GM21381 (cell line): Measurements from ENCODE around the gene TSPAN18.

Source experiments
- ATAC-seq: cut with Tn5 transposase; IDR thresholded peaks from one replicate; pipeline ENCODE4 v1.9.1; 2021; ENCODE audit warnings: mild to moderate bottlenecking, moderate library complexity; ENCODE audit not compliant: unreplicated experiment

TSPAN18 gene

GRCh38 chr11:44912270-44912987 lies 185.7 kb downstream of the TSPAN18 start:
- no peak for ATAC-seq

DNA sequence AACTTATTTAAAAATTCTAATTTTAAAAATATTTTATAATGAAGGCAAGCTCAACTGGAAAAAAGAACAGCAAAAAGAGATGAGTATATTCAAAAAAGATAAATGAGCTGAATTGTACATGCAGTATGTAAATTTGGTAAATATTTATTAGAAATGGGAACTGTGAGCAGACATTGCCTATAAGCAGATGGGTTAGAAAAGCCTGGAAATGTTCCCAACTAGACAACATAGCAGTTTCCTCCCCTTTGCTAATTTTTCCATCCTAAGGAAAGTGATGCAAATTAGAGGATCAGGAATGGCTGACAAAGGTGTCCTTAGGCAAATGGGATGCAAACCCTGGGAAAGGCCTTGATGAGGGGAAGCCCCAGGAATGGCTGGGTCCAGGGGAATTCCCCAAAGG lies 186.7 kb downstream of the TSPAN18 start:
- ATAC-seq = no peak

- ATAC-seq = no peak
Observed at GRCh38 chr11:44914105-44914504, 187.3 kb downstream of the TSPAN18 start.

- no peak for ATAC-seq
Observed at GRCh38 chr11:44915004-44915403, 188.2 kb downstream of the TSPAN18 start.

DNA sequence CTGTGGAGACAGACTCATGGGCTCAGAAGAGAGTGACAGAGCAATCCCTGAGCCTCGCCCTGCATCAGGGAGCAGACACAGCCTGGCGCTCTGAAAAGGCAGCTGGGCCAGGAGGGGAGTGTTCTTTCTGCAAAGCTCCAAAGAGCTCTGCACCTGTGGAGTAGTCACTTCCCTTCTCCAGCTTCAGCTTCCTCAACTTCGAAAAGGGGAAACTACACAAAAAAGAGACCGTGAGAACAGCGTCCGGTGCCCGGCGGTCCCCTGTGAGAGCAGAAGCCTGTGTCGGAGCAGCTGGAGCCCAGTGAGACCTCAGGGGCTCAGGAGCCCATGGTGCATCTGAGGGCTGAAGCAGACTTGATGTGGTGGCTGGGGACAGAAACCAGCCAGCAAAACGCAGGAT lies 188.9 kb downstream of the TSPAN18 start:
- no peak for ATAC-seq

DNA sequence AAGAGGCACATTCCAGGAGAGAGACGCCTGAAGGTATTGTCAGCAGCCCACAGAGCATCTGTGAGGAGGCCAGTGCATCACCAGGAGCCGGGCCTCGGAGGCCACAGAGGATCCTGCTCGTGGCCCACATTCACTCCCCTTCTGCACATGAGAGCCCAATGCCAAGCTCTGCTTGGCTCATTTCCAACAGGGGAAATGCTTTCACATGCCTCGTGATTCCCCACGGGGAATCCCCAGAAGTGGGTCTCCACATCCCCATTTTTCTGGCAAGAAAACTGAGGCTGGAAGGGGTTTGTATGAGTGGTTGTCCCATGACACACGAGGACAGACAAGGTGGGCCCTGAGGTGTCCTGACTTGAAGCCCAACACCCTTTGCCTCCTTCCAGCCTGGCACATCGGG lies 189.6 kb downstream of the TSPAN18 start:
- ATAC-seq = no peak

GRCh38 chr11:44916801-44917385 lies 190.1 kb downstream of the TSPAN18 start:
- no peak for ATAC-seq

- ATAC-seq = no peak
Observed at GRCh38 chr11:44917741-44918140, 191.0 kb downstream of the TSPAN18 start.

DNA sequence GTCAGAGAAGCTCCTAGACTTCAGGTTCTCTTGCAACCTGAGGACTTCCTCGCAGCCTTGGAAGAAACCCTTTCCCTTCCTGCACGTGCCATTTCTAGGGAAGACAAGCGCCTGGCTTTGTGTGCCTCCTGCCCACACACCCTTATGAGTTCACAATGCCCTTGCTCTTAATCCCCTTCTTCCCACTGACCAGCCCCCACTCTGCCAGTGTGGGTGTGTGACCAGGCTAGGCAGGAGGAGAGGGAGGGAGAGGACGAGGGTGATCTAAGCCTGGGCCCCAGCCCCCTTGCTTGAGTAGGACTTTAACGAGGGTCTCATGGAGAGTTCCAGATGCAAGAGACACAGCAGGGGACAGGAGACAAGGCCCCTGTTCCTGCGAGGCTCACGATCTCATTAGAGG lies 193.7 kb downstream of the TSPAN18 start:
- ATAC-seq = no peak

- no peak for ATAC-seq
Observed at GRCh38 chr11:44923115-44923514, 196.4 kb downstream of the TSPAN18 start.

DNA sequence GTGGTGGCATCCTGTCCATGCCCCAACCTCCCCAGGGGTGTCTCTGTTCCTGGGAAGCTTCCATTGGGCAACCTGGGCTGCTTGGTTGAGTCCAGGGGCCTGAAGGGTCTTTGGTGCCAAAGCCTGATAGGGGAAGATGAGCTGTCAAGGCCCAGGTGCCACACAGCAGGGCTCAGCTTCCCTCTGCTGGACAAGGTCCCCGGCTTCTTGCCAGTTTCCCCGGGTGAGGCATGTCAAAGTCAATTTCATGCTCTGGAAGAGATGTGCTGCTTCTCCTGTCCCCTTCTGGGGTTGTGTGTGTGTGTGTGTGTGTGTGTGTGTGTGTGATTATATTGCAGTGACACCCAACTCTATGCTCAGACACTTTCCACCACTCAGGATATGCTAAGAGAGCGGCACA lies 197.0 kb downstream of the TSPAN18 start:
- no peak for ATAC-seq

GRCh38 chr11:44926036-44926435 lies 199.3 kb downstream of the TSPAN18 start:
- ATAC-seq = no peak

DNA sequence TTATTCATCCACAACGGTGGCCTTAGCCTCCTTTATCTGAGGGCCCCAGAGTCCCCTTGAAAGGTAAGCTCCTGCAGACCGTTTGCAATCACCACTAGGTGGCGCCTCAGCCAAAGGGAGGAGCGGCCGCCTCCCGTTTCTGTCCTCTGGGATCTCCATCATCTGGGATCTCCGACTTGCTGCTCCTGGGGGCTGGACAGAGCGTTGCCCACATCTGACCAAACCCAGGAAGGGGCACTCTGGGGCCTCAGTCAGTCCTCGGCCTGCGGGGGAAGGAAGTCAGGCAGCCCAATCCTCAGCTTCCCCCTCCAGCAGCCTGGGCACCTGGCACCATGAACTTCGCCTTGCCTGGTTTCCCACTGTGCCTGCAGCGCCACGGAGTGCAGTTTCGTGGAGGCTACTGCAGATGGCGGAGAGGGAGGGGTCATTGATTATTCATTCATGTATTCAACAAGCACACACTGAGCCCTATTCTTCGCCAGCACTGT lies 200.5 kb downstream of the TSPAN18 start:
- ATAC-seq = no peak

DNA sequence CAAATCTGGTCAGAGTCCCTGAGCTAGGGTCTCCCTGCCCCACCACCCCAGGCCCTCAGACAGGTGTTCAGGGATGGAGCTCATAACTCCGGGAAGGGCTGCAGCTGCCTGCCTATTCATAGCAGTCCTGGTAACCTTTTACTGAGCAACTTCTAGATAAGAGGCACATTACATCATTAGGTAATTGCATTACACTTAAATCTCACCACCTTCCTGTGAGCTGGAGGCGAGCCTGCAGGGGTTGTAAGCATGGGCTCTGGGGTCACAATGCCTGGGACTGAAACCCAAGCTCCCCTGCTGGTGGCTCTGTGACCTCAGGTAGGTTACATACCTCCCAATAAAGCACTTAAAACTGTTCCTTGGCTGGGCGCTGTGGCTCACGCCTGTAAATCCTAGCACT lies 201.4 kb downstream of the TSPAN18 start:
- ATAC-seq = no peak

- no peak for ATAC-seq
Observed at GRCh38 chr11:44928816-44929215, 202.1 kb downstream of the TSPAN18 start.

- ATAC-seq = no peak
Observed at GRCh38 chr11:44930588-44931302, 204.0 kb downstream of the TSPAN18 start.

DNA sequence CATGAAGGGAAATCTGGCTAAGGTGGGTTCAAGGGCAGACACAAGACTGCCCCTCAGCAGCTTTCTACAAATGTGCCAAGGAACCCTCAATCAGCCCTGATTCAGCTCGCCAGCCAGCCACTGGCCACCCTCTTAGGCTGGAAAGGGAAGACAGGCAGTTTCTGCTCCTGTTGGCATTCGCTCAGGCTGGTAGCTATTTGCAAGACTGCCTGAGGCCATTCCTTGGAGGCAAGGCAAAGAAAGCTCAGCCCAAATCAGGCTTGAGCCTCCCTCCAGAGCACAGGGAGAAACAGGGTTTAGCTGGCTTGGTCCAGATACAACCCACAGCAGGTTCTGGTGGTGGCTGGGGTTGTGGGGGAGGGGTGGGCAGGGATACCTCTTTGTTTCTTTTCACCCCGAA lies 204.7 kb downstream of the TSPAN18 start:
- no peak for ATAC-seq

DNA sequence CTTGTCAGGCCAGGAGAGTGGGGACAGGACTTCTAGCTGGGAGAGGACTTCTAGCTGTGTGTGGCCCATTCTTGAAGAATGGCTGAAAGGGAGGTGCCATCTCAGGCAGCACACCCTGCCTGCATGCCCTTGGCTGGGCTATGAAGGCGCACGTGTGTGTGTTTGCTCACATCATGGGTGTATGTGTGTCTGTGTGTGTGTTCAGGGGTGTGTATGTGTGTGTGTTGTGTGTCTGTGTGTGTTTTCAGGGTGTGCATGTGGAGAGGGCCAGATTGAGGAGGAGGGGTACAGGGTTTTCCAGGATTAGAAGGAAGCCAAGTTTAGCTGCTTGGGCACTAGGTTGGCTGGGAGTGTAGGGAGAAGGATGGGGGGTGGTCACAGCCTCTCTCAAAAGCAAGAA lies 207.3 kb downstream of the TSPAN18 start:
- no peak for ATAC-seq

- ATAC-seq = no peak
Observed at GRCh38 chr11:44934735-44935250, 208.0 kb downstream of the TSPAN18 start.

DNA sequence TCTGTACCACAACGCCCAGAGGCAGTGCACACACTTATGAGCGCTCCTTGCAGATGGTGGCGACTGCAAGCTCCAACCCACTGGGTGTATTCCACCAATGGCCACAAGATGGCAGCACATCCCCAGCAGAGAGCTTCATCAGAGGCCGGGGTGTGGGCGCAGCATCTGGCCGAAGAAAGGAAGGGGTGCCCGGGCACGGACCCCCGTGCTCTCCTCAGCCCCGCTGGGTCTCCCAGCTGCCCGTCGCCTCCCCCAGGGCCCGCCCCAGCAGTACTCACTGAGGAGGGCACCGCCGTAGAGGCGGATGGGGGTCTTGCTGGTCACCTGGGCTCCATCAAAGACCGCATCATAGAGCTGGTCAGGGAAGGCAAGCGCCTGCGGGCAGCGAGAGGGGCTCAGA lies 209.8 kb downstream of the TSPAN18 start:
- peak; percentile 73 for ATAC-seq

GRCh38 chr11:44936951-44937543 lies 210.3 kb downstream of the TSPAN18 start:
- ATAC-seq = no peak
